ENCODE measurements around the gene ATP11A.

Gene ATP11A

GRCh38 chr13:112768795-112769481, 79.1 kb downstream of the ATP11A start (continued):
- TF ChIP-seq PRDM10 (tag by site-specific recombination; IDR thresholded peaks at IDR 0.05): no peak

- CTCF ChIA-PET: no interaction called here
Measured at GRCh38 chr13:112769615-112770014, 79.8 kb downstream of the ATP11A start.

GRCh38 chr13:112770504-112770903, 80.7 kb downstream of the ATP11A start:
- no peak overlapping the region for H3K27ac ChIP-seq (ENCODE audit: extremely low read depth, low read depth, low read length)
- POLR2A ChIA-PET: no interaction called here
- CTCF ChIA-PET: no interaction called here
- TF ChIP-seq ZBTB7A (tag by site-specific recombination; IDR thresholded peaks at IDR 0.05; ENCODE audit: low read depth) (no peak), ZNF501 (tag by site-specific recombination; IDR thresholded peaks at IDR 0.05) (no peak), OSR2 (tag by site-specific recombination; IDR thresholded peaks at IDR 0.05) (no peak), TRIM28 (IDR thresholded peaks at IDR 0.05; ENCODE audit: borderline replicate concordance, low read length) (peak; percentile 17; the same call in 1 of the 2 replicates), ZBTB21 (tag by site-specific recombination; IDR thresholded peaks at IDR 0.05) (no peak), ZFHX2 (tag by site-specific recombination; conservative IDR thresholded peaks at IDR 0.05) (peak; percentile 53), ZNF707 (tag by site-specific recombination; IDR thresholded peaks at IDR 0.05) (no peak), ZNF518A (tag by site-specific recombination; conservative IDR thresholded peaks at IDR 0.05; ENCODE audit: low read depth) (no peak), ZNF266 (tag by site-specific recombination; IDR thresholded peaks at IDR 0.05; ENCODE audit: low read depth) (no peak), ZBTB49 (tag by site-specific recombination; IDR thresholded peaks at IDR 0.05; ENCODE audit: low read depth) (no peak), ZBTB20 (tag by site-specific recombination; IDR thresholded peaks at IDR 0.05) (no peak)

More at GRCh38 chr13:112769615-112770014, 79.8 kb downstream of the ATP11A start:
- Histone ChIP-seq H3K4me1 (ENCODE audit: control insufficient read depth, insufficient read depth, low read length) (peaks cover 10% of the 10 kb centered on the region), H3K27ac (ENCODE audit: extremely low read depth, low read depth, low read length) (no peak overlapping the region), H3K9me3 (ENCODE audit: control insufficient read depth, insufficient read depth, low read depth, low read length) (no peaks in the 10 kb centered on the region), H3K36me3 (ENCODE audit: control insufficient read depth in 2 of 2, insufficient read depth in 1 of 2, low read length in 2 of 2) (no peaks in the 10 kb centered on the region), H3K4me3 (ENCODE audit: low read depth, low read length) (no peak overlapping the region)
- POLR2A ChIA-PET: no interaction called here
- TF ChIP-seq ZNF302 (tag by site-specific recombination; IDR thresholded peaks at IDR 0.05; ENCODE audit: low read depth) (no peak), SP3 (tag by site-specific recombination; IDR thresholded peaks at IDR 0.05) (no peak), YY1 (tag by site-specific recombination; IDR thresholded peaks at IDR 0.05) (no peak), ZNF394 (tag by site-specific recombination; IDR thresholded peaks at IDR 0.05; ENCODE audit: borderline replicate concordance) (no peak), ZNF404 (tag by site-specific recombination; IDR thresholded peaks at IDR 0.05) (no peak), ZNF169 (tag by site-specific recombination; IDR thresholded peaks at IDR 0.05) (no peak), ZNF280D (tag by site-specific recombination; IDR thresholded peaks at IDR 0.05) (no peak)

More at GRCh38 chr13:112770504-112770903, 80.7 kb downstream of the ATP11A start:
- Histone ChIP-seq H3K9me3 (ENCODE audit: control insufficient read depth, insufficient read depth, low read depth, low read length) (no peaks in the 10 kb centered on the region), H3K4me1 (ENCODE audit: control insufficient read depth, insufficient read depth, low read length) (peaks cover 10% of the 10 kb centered on the region), H3K36me3 (ENCODE audit: control insufficient read depth in 2 of 2, insufficient read depth in 1 of 2, low read length in 2 of 2) (no peaks in the 10 kb centered on the region), H3K4me3 (ENCODE audit: low read depth, low read length) (no peak overlapping the region)

All from HEK293 (cell line).